ENCODE measurements around the gene MTCH2. TPM values are rescaled to one million over a fixed set of nuclear protein-coding genes. Genes with fewer than 3 reads are reported as not detected.

Gene MTCH2
- total RNA-seq, 1 experiment from 2014 or later, result 138 TPM

- Histone ChIP-seq H4K20me1 (ENCODE audit: insufficient read depth) (no peaks in the 10 kb centered on the region), H3K9me2 (ENCODE audit: insufficient read depth) (no peaks in the 10 kb centered on the region), H3K9me3 (ENCODE audit: control insufficient read depth in 1 of 2, insufficient read depth in 1 of 2, low read depth in 1 of 2, low read length in 2 of 2) (no peaks in the 10 kb centered on the region), H3K27me3 (ENCODE audit: insufficient read depth, low read length) (peaks cover 6% of the 10 kb centered on the region; the same call in 1 of the 2 replicates), H3K4me1 (ENCODE audit: control insufficient read depth in 1 of 2, insufficient read depth in 2 of 2, low read length in 2 of 2) (no peaks in the 10 kb centered on the region), H3K36me3 (ENCODE audit: control insufficient read depth in 1 of 2, insufficient read depth in 2 of 2, low read length in 2 of 2) (no peaks in the 10 kb centered on the region), H3K27ac (ENCODE audit: low read depth, low read length) (no peak overlapping the region), H2AFZ (ENCODE audit: low read depth, low read length, poor library complexity, severe bottlenecking) (no peak overlapping the region), H3K4me2 (ENCODE audit: low read length) (no peak overlapping the region), H3K79me2 (ENCODE audit: insufficient read depth, low read length) (no peaks in the 10 kb centered on the region), H3K4me3 (replicated peaks in 1 of 2; ENCODE audit: low read depth in 1 of 2, low read length in 2 of 2) (no peak overlapping the region), H3K9ac (ENCODE audit: low read length) (no peak overlapping the region)
- DNase-seq (ENCODE audit: low read depth, low spot score) (no peak), ATAC-seq (no peak)
- ChIA-PET CTCF (no interaction called here), POLR2A (interaction anchor here (0.6 kb wide), 1 partner anchor 340 kb away, joined by 3 read pairs; no protein-coding TSS in a partner anchor), RAD21 (ENCODE audit: low non-redundant PET in 1 of 2, low total read pairs in 2 of 2, uncharacterized antibody in 2 of 2, unreplicated experiment in 2 of 2) (no interaction called here)
- intact Hi-C loops (cut with micrococcal nuclease), result no loop called here
- BruUV-seq (replicated peaks), result no TSS peak
- no peak for TF ChIP-seq EZH2 (IDR thresholded peaks at IDR 0.05)
Measured at GRCh38 chr11:47592251-47592650, 50.1 kb downstream of the MTCH2 start.

GRCh38 chr11:47591764-47592163 is 50.6 kb downstream of the MTCH2 start:
- DNase-seq (ENCODE audit: low read depth, low spot score) (no peak), ATAC-seq (no peak)
- no peaks in the 10 kb centered on the region for H3K36me3 ChIP-seq (ENCODE audit: control insufficient read depth in 1 of 2, insufficient read depth in 2 of 2, low read length in 2 of 2)
- POLR2A ChIA-PET, result interaction anchor here (0.6 kb wide), 1 partner anchor 339 kb away, joined by 3 read pairs; no protein-coding TSS in a partner anchor
- no peak overlapping the region for H3K4me2 ChIP-seq (ENCODE audit: low read length)
- no peaks in the 10 kb centered on the region for H4K20me1 ChIP-seq (ENCODE audit: insufficient read depth)
- no peak overlapping the region for H3K9ac ChIP-seq (ENCODE audit: low read length)
- no peak for TF ChIP-seq TCF7L2 (IDR thresholded peaks at IDR 0.05; ENCODE audit: borderline replicate concordance, extremely low read depth, insufficient read depth, insufficient read length)
- TF ChIP-seq MAX (IDR thresholded peaks at IDR 0.05), result no peak
- TF ChIP-seq REST (IDR thresholded peaks at IDR 0.05; ENCODE audit: low read depth), result no peak
- no peak for TF ChIP-seq EZH2phosphoT487 (IDR thresholded peaks at IDR 0.05; ENCODE audit: borderline replicate concordance)
- TF ChIP-seq YY1 (IDR thresholded peaks at IDR 0.05; ENCODE audit: extremely low read depth, insufficient replicate concordance, low read depth, low read length), result no peak
- no peak for TF ChIP-seq EZH2 (IDR thresholded peaks at IDR 0.05)
- no peak for TF ChIP-seq SIN3A (IDR thresholded peaks at IDR 0.05; ENCODE audit: low read depth)
- TF ChIP-seq ZFX (IDR thresholded peaks at IDR 0.05), result no peak
- TF ChIP-seq CTCF (IDR thresholded peaks at IDR 0.05 in 2 of 3, conservative IDR thresholded peaks at IDR 0.05 in 1 of 3; ENCODE audit: borderline replicate concordance in 1 of 3, insufficient read depth in 1 of 3, low read depth in 2 of 3, low read length in 2 of 3), result no peak
- H3K27ac ChIP-seq (ENCODE audit: low read depth, low read length), result no peak overlapping the region
- RAD21 ChIA-PET (ENCODE audit: low non-redundant PET in 1 of 2, low total read pairs in 2 of 2, uncharacterized antibody in 2 of 2, unreplicated experiment in 2 of 2), result no interaction called here
- no peaks in the 10 kb centered on the region for H3K9me3 ChIP-seq (ENCODE audit: control insufficient read depth in 1 of 2, insufficient read depth in 1 of 2, low read depth in 1 of 2, low read length in 2 of 2)
- intact Hi-C loops (cut with micrococcal nuclease), result no loop called here
- peaks cover 6% of the 10 kb centered on the region; the same call in 1 of the 2 replicates for H3K27me3 ChIP-seq (ENCODE audit: insufficient read depth, low read length)
- CTCF ChIA-PET, result no interaction called here
- no peaks in the 10 kb centered on the region for H3K9me2 ChIP-seq (ENCODE audit: insufficient read depth)
- no TSS peak for BruUV-seq (replicated peaks)
- H3K79me2 ChIP-seq (ENCODE audit: insufficient read depth, low read length), result no peaks in the 10 kb centered on the region
- no peak overlapping the region for H3K4me3 ChIP-seq (replicated peaks in 1 of 2; ENCODE audit: low read depth in 1 of 2, low read length in 2 of 2)
- no peaks in the 10 kb centered on the region for H3K4me1 ChIP-seq (ENCODE audit: control insufficient read depth in 1 of 2, insufficient read depth in 2 of 2, low read length in 2 of 2)
- H2AFZ ChIP-seq (ENCODE audit: low read depth, low read length, poor library complexity, severe bottlenecking), result no peak overlapping the region

All from HCT116 (cell line).